Renal cortex interstitium (tissue), 11 donors: ENCODE results near the gene NDOR1. TPM values are rescaled to one million over a fixed set of nuclear protein-coding genes. Genes with fewer than 3 reads are reported as not detected.
"Not testable (repeated sequence)": the region's sequence is repeated elsewhere in the genome, so short reads cannot be mapped to it uniquely, and the experiment has no call there.

Experiments
- DNase-seq, 11 donors: peaks; one replicate each; pipeline ENCODE4 v3.0.0-alpha.2; 2013; ENCODE audit warnings: low read depth in 9 of 11, low spot score in 4 of 11; ENCODE audit errors: extremely low read depth in 1 of 11
- polyA plus RNA-seq, 3 donors: library from polyadenylated mRNA; unstranded; fragments of 120-200 nt; gene quantifications; one replicate each; pipeline ENCODE4 v1.2.1, GENCODE V29; 2013; ENCODE audit not compliant: insufficient read length in 3 of 3

The NDOR1 gene
- polyA plus RNA-seq, 3 donors = 8.2 to 15.1 (median 14.2) TPM

DNA sequence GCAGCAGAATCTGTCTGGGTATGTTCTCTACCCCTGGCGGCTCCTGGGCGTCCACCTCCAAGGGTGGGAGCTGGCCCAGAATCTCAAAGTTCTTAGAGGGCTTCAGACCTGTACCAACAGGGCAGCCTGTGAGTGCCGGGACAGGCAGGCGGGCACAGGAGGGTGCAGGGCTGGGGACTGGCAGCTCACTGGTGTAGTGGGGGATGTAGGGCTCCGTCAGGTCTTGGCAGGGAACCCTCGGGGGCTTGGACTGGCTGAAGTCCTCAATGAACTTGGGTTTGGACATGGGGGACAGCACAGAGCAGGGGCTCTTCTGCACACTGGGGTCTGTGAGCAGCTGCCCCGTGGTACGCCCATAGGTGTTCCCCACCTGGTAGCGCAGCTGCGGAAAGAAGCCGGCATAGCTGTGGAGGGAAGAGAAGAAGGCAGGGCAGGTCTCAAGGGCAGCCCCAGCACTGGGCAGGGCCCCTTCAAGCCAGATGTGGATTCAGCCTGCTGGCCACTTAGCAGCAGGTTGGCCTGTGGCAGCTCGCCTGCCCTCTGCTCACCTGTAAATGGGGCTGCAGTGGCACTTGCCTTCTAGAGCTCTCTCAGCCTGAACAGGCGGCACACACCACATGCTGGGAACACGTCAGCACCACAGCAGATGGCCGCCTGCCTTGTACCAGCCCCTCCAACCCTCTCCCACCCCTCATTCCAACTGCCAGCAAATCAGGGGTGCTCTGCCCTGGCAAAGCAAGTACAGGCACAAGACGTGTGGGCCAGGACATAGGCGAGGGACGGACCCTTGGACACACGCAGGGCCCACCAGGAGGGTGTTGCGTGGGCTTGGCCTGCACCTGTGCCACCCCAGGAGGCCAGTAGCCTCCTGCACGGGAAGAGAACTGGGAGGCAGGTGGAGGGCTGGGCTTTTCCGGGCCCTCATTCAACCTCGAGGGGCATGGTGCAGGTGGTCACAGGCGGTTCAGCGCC, 40.2 kb downstream of the NDOR1 start:
- no peak for DNase-seq

DNA sequence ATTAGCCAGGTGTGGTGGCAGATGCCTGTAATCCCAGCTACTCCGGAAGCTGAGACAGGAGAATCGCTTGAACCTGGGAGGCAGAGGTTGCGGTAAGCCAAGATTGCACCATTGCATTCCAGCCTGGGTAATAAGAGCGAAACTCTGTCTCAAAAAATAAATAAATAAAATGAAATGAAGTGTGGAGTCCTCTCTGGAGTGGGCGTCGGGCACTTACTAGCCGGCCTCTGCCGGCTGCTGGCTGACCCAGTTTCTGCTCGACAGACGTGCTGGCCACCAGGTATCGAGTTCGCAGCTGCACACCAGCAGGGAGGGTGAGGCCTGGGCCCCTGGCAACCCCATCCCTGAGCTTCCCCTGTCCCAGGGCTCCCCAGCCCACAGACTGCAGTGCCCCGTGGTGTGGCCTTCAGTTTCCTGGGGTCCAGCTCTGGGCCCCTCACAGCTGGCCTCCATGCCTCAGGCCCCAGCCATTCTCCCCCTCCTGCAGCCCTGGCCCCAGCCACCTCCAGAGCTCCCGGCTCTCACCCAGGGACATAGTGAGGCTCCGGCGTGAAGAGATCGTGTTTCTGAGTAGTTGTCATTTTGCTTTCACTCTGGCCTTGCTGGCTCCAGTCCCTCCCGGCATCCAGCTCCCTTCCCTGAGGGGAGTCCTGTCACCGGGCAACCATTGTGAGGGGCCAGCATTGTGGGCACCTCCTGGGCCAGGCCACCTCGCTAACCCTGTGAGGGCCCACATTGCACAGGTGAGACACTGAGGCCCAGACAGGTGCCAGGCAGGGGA, 41.8 kb downstream of the NDOR1 start:
- DNase-seq = no peak

DNA sequence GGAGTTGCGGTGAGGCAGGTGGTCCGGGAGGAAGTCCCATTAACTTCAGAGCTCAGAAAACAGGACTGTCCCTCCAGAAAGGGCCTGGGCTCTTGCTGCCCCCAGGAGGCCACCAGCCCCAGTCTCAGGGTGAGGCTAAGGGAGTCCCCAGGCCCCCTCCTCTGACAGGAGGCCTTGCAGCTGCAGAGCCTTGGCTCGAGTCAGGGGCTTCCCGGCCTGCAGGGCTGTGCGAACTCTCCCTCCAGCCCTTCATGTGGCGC, 42.3 kb downstream of the NDOR1 start:
- no peak for DNase-seq

DNA sequence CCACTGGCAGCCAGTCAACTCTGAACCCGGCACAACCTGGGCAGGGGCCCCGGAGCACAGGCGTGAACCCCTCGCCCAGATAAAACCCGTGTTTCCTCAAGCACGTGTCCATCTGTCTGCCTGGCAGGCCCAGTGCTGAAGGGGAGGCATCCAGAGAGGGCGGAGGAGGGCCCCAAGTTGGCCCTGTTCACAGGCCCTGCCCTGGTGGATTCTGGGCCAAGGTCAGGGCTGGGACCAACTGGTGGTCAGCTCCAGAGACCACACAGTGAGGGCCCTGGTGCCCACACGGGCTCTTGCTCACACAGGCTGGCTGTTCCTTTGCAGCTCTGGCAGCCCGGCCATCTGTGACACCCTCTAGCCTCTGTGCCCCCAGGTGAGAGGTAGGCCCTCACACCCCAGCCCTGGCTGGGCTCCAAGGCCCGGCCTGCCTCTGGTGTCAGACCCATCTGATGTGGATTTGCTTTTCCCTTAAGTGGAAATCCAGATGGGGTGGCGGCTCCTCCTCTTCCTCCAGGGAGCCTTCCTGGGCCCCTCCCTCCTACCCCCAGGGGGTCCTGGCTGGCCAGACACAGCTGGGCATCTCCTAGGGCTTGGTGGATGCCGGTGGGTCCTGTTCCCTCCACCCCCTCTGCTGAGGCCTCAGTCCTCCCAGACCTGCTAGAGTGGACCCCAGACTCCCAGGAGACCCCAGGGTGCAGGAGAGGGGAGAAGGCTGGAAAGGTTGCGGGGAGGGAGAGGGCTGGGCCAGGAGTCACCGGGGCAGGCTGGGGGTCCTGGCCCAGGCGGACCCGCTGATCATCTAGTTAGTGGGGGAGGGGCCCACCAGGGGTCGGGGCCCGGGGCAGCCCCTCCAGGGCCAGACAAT, 45.1 kb downstream of the NDOR1 start:
- DNase-seq = no peak

DNA sequence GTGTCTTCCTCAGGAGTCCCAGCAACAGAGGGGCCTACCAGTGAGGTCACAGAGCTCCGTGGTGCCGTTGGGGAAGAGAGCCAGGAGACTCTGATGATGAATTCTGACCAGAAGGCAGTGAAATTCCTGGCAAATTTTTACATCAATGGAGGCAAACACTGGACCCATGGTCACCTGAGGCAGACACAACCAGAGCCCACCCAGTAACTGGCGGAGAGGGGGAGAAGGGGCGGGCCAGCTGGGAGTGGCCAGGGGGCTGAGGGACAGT, 45.6 kb downstream of the NDOR1 start, which contains the start of gene STPG3:
TSS of gene STPG3 (plus strand) at position 93 of the 268 bp plus-strand sequence. CDS start at position 94, 1 bp downstream.
- no peak for DNase-seq

DNA sequence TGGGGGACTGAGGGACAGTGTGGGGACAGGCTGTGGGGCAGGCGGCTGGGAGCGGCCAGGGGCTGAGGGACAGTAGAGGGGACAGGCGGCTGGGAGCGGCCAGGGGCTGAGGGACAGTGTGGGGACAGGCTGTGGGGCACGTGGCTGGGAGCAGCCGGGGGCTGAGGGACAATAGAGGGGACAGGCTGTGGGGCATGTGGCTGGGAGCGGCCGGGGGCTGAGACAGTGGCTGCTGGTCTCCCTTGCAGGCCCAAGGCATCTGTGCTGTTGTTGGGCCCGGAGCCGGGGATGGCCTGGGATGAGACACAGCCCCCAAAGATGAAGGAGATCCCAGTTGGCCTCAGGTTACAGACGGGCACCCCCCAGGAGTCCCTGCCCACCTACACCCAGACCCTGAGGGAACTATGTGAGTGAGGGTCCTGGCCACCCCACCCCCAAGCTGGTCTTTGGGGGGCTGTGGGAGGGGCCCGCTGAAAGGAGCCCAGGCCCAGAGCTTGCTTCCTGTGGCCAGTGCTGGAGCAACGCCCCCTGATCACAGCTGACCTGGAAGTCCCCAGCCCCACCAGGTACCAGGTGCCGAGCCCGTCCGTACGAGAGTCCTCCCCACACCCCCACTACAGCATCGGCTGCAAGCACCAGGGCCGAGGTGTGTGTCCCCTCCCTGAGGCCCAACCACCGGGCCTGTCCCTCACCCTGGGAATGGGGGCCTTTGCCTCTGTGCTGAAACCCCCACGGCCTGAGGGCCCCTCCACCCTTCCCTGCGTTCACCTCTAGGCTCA, 46.2 kb downstream of the NDOR1 start:
- DNase-seq = no peak

DNA sequence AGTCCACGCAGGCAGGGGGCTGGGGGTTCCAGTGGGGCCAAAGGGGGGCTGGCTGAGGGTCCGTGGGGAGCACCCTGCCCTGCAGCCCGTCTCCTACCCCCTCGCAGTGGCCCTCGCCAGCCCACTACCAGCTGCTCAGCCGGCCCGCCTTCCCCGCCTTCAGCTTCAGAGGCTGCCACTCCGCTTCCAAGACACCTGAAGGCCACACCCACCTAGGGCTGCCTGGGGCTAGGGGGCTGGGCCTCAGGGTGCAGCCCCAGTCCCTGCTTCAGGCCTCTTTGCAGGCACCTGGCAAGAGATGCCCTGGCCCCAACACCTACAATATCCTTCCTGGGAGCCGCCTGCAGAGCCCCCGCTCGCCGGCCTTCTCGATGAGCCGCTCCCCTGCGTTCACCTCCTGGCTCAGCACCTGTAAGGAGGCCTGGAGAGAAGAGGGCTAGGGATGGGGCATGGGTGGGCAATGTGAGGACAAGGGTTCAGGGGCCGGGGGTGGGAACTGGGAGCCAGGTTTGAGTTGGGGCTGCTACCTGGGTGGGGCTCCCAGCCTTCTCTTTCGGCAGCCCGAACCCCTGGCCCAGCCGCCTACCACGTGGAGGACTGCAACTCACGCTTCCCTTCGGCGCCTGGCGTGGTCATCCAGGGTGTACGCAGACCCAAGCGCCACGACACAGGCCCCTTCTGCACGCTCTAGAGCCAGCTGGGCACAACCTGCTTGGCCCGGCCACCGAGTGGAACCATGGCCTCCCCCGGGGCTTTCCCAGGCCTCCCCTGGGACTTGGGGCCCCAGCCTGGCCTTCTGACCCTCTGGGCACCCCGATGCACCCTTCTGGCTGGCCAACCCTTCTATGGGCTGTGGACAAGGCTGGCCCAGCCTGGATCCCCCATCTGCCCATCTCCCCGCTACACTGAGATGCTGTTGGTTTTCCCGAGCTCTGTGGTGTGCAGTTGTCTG, 47.3 kb downstream of the NDOR1 start:
- no peak for DNase-seq

DNA sequence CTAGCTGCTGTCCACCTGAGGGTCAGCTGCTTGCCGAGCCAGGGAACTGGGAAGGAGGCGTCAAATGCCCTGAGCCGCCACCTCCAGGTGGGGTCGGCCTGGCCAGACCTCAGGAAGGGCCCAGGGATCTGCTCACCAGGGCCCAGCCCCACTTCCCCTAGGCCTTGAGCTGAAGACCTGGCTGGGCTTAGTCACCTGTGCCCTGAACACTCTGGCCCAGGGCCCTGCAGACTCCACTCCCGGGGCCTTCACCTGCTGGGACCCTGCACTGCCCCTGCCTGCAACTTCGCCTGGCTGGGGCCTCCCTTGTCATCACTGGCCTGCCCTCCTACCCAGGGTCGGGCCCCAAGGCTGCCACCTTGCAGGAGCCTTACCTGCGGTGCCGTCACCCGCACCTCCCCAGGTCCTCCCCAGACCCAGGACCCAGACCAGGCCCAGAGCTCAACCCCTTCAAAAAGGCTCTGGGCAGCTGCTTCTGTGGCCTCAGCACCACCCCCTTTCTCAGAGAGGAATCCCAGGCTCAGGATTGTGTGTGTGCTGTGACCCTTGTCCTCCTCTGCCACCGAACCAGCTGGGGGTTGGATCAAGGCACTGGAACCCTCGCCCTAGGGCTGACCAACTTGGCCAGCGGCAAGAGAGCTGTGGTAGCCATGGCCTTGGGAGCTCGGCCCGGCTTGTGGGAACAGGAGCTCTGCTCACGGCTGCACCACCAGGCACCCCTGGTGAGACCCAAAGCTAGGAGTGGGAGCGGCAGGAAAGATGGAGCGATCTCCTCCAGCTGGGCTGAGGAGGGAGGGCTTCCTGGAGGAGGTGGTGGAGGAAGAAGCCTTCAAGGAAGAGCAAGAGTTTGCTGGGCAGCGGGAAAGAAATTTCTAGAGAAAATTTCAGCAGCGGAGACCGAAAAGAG, 48.5 kb downstream of the NDOR1 start:
- DNase-seq = no peak

DNA sequence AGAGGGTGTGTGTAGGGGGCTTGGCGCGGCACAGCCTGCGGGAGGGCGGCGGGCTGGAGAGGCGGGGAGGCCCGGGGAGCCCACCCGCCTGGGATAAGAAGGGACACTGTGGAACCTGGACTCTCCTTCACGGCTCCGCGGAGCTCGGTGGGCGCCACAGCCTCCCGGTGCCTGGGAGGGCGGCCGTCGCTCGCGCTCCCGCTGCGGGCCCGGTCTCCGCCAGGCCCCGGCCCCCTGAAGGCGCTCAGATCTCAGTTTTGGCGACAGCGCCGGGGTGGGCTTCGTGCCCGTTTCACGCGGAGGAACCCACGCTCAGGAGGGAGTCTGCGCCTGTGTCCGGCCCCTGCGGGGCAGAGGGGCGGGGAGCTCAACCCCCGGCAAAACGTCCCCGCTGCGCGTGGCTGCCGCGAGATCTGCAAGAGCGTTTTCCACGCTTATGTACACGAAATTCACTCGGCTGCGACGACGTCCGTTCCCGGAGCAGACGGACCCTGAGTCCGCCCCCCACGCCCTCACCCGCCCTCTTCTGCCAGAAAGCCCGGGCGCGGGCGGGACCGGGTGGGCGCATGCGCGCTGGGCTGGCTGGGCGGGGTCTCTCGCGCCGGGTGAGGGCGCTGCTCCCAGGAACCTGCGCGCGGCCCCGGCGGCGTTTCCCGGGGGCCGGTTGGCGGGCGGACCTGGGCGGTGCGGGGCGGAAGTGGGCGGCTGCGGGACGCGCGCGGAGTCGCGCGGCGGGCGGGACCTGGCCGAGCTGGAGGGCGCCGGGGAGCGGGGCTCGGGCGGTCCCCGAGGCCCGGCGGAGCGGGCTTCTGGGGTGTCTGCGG, 49.3 kb downstream of the NDOR1 start, which contains the start of gene NELFB:
TSS of gene NELFB (plus strand) at position 704 of the 824 bp plus-strand sequence.
- peak in 10 of 11 donors; percentile 72 to 91 (median 86) for DNase-seq

DNA sequence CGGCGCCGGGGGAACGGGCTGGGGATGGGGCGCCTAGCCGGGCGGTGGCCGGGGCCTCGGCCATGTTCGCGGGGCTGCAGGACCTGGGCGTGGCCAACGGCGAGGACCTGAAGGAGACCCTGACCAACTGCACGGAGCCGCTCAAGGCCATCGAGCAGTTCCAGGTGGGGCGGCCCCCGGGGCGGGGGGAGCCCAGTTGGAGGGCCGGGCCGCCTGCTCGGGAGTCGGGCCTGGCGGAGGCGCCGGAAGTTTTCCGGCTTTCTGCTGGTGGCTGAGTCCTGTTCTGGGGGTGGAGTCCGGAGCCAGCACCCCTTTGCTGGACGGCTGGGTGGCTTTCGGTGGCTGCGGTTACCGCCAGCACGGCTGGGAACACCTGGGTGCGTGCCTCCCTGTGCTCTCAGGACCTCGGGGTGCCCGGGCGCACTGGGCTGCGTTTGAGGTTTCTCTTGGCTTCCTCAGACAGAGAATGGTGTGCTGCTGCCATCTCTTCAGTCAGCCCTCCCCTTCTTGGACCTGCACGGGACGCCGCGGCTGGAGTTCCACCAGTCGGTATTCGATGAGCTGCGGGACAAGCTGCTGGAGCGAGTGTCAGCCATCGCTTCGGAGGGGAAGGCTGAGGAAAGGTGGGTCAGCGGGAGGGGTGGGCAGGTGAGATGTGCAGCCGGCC, 50.1 kb downstream of the NDOR1 start:
- no peak for DNase-seq

DNA sequence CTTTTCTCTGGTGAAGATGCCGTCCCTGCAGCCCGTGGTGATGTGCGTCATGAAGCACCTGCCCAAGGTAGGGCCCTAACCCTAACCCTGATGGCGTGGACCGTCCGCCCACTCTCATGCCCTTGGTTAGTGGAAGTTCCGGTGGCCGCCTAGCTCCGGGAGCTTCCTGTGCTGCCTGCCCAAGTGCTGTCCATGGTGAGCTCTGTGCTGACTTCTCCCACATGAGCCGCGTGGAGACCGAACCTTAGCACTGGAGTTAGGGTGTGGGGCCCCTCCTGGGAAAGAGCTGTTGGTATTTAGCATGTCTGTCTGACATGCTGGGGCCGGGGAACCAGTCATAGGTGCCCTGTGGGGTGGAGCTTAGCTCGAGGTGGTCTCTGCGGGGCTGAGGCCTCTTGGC, 50.9 kb downstream of the NDOR1 start:
- no peak for DNase-seq

DNA sequence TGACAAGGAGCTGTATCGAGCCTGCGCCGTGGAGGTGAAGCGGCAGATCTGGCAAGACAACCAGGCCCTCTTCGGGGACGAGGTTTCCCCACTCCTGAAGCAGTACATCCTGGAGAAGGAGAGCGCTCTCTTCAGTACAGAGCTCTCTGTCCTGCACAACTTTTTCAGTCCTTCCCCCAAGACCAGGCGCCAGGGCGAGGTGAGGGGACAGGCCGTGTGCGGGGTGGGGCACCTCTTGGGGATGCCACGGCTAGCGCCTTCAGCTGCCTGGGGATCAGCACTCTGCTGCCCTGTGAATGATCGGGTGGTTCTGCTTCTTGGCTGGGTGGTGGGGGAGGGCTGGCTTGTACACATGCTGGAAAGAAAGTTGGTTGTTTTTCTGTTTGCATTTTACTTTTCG, 51.4 kb downstream of the NDOR1 start:
- DNase-seq = no peak

DNA sequence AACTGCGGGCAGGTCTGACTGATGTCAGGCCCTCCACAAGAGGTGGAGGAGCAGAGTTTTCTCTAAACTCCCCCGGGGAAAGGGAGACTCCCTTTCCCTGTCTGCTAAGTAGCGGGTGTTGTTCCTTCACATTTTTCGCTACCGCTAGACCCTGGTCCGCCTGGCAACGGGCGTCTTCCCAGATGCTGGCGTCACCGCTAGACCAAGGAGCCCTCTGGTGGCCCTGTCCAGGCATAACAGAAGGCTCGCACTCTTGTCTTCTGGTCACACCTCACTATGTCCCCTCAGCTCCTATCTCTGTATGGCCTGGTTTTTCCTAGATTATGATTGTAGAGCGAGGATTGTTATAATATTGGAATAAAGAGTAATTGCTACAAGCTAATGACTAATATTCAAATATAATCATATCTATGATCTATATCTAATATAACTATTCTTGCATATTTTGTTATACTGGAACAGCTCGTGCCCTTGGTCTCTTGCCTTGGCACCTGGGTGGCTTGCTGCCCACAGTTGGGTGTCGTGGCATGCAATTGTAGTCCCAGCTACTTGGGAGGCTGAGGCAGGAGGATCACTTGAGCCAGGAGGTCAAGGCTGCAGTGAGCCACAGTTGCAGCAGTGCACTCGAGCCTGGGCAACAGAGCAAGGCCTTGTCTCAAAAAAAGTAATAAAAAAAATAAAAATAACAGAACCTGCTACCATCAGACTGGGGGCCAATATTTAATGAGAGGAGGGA, 56.8 kb downstream of the NDOR1 start:
- not testable (repeated sequence) for DNase-seq

DNA sequence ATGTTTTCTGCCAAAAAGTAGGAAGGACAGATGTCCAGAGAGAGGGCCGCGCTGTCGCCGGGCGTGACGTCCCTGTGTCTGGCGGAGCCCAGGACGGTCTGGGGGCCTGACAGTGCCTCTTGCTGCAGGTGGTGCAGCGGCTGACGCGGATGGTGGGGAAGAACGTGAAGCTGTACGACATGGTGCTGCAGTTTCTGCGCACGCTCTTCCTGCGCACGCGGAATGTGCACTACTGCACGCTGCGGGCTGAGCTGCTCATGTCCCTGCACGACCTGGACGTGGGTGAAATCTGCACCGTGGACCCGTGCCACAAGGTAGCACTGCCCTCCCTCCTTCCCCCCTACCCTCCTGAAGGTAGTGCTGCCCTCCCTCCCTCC, 57.4 kb downstream of the NDOR1 start:
- no peak for DNase-seq

DNA sequence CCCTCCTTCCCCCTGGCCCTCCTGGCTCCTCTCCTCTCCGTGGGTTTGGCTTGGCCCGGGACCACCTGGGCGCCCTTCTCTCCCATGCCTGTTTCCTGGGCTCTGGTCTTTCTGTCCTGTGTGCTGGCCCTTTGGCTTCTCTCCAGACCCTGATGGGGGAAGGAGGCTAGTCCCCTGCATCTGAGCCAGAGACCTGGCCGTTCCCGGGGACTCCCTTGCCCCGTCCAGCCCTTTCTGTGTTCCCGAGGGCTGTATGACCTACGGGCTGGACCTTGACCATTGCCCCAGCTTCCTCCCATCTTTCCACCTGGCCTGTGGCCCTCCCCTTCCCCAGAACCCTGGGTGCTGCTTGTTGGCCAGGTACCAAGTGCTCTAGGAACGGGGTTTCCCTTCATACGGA, 58.0 kb downstream of the NDOR1 start:
- DNase-seq = no peak
